Neural cell (in vitro differentiated cells): ENCODE data around the gene CARS2. TPM values are rescaled to one million over a fixed set of nuclear protein-coding genes. Genes with fewer than 3 reads are reported as not detected.

Source experiments
- H2AFZ ChIP-seq: fragments of 200-600, 300-800 bp; sonication (generic), shearing (Covaris generic); 2 replicates; pipeline ENCODE4 v1.6.0; 2014; ENCODE audit warnings: low read depth, mild to moderate bottlenecking, antibody characterized with exemption, low read length, moderate library complexity
- H3F3A ChIP-seq: fragments of 200-600 bp; shearing (Covaris generic); 2 replicates; pipeline ENCODE4 v1.6.1; 2016; ENCODE audit warnings: mild to moderate bottlenecking, moderate library complexity, mixed read lengths, antibody characterized with exemption, low read length; ENCODE audit not compliant: insufficient read depth, poor library complexity, severe bottlenecking
- H3K27ac ChIP-seq: fragments of 200-600, 300-800 bp; sonication (generic), shearing (Covaris generic); 2 replicates; pipeline ENCODE4 v1.5.1; 2014; ENCODE audit warnings: mild to moderate bottlenecking, low read length, moderate library complexity
- H3K27me3 ChIP-seq: fragments of 300-800, 200-600 bp; sonication (generic), shearing (Covaris generic); 2 replicates; pipeline ENCODE4 v1.6.0; 2014; ENCODE audit warnings: mild to moderate bottlenecking, low read depth, low read length, moderate library complexity; ENCODE audit not compliant: insufficient read depth
- H3K36me3 ChIP-seq: fragments of 300-800, 200-600 bp; sonication (generic), shearing (Covaris generic); 2 replicates; pipeline ENCODE4 v1.5.1; 2014; ENCODE audit warnings: mild to moderate bottlenecking, antibody characterized with exemption, low read length, moderate library complexity; ENCODE audit not compliant: insufficient read depth
- H3K4me2 ChIP-seq: fragments of 300-800, 200-600 bp; sonication (generic), shearing (Covaris generic); 2 replicates; pipeline ENCODE4 v1.6.0; 2014; ENCODE audit warnings: mild to moderate bottlenecking, low read length
- H3K4me3 ChIP-seq: fragments of 300-800, 200-600 bp; sonication (generic), shearing (Covaris generic); 2 replicates; pipeline ENCODE4 v1.5.1; 2014; ENCODE audit warnings: mild to moderate bottlenecking, low read length, moderate library complexity
- H3K79me2 ChIP-seq: fragments of 200-600 bp; shearing (Covaris generic); replicated peaks from 2 replicates; pipeline ENCODE4 v1.6.0; 2014; ENCODE audit warnings: mild to moderate bottlenecking, low read length, moderate library complexity; ENCODE audit not compliant: insufficient read depth
- H3K9ac ChIP-seq: fragments of 300-800, 200-600 bp; sonication (generic), shearing (Covaris generic); 2 replicates; pipeline ENCODE4 v1.6.1; 2016; ENCODE audit warnings: mild to moderate bottlenecking, low read length, mixed read lengths
- H3K9me2 ChIP-seq: fragments of 200-600 bp; shearing (Covaris generic); 2 replicates; pipeline ENCODE4 v1.6.1; 2016; ENCODE audit warnings: mild to moderate bottlenecking, low read length, mixed read lengths; ENCODE audit not compliant: insufficient read depth
- H3K9me3 ChIP-seq: fragments of 200-600, 300-800 bp; sonication (generic), shearing (Covaris generic); 2 replicates; pipeline ENCODE4 v1.6.1; 2016; ENCODE audit warnings: mild to moderate bottlenecking, mixed run types, low read length, moderate library complexity, mixed read lengths
- H4K20me1 ChIP-seq: fragments of 200-600 bp; shearing (Covaris generic); 2 replicates; pipeline ENCODE4 v1.6.1; 2016; ENCODE audit warnings: mild to moderate bottlenecking, mixed run types; ENCODE audit not compliant: insufficient read depth
- EP300 ChIP-seq: fragments of 450-650 bp; conservative IDR thresholded peaks from 2 replicates; pipeline ENCODE4 v1.6.1; 2014; ENCODE audit warnings: antibody characterized with exemption, mild to moderate bottlenecking, moderate library complexity; ENCODE audit not compliant: poor library complexity, severe bottlenecking
- EZH2 ChIP-seq: fragments of 200-600, 300-800 bp; shearing (Covaris generic), sonication (generic); IDR thresholded peaks from 2 replicates; pipeline ENCODE4 v1.6.1; 2014; ENCODE audit warnings: antibody characterized with exemption, low read length, borderline replicate concordance, mild to moderate bottlenecking; ENCODE audit not compliant: insufficient read depth, poor library complexity, severe bottlenecking
- MXI1 ChIP-seq: fragments of 450-650 bp; conservative IDR thresholded peaks from 2 replicates; pipeline ENCODE4 v1.6.1; 2014; ENCODE audit warnings: antibody characterized with exemption, mild to moderate bottlenecking; ENCODE audit not compliant: poor library complexity, severe bottlenecking
- POLR2AphosphoS5 ChIP-seq: IDR thresholded peaks from 2 replicates; pipeline ENCODE4 v1.6.1; 2012
- RAD21 ChIP-seq: fragments of 450-650 bp; conservative IDR thresholded peaks from 2 replicates; pipeline ENCODE4 v1.6.1; 2014; ENCODE audit warnings: antibody characterized with exemption, mild to moderate bottlenecking, moderate library complexity
- SMC3 ChIP-seq: fragments of 450-650 bp; conservative IDR thresholded peaks from 2 replicates; pipeline ENCODE4 v1.6.1; 2014; ENCODE audit warnings: antibody characterized with exemption, mild to moderate bottlenecking, moderate library complexity; ENCODE audit not compliant: poor library complexity
- TAF1 ChIP-seq: IDR thresholded peaks from 2 replicates; pipeline ENCODE4 v1.6.1; 2012; ENCODE audit warnings: low read depth
- polyA plus RNA-seq: library from polyadenylated mRNA; depleted of rRNA; stranded (reverse); fragments of >200 nt; gene quantifications from 2 replicates; pipeline ENCODE4 v1.2.3, GENCODE V29; 2014
- TF ChIP-seq, protein P1 (sequence below): IDR thresholded peaks from 2 replicates; pipeline ENCODE4 v1.6.1; 2012; ENCODE audit warnings: borderline replicate concordance
- TF ChIP-seq, protein P2 (sequence below): fragments of 450-650 bp; IDR thresholded peaks from 2 replicates; pipeline ENCODE4 v1.5.1; 2014; ENCODE audit warnings: antibody characterized with exemption, mild to moderate bottlenecking, moderate library complexity; ENCODE audit not compliant: poor library complexity, severe bottlenecking

Gene CARS2
- polyA plus RNA-seq, 1 donor from 2014 or later: 92.2 TPM

DNA sequence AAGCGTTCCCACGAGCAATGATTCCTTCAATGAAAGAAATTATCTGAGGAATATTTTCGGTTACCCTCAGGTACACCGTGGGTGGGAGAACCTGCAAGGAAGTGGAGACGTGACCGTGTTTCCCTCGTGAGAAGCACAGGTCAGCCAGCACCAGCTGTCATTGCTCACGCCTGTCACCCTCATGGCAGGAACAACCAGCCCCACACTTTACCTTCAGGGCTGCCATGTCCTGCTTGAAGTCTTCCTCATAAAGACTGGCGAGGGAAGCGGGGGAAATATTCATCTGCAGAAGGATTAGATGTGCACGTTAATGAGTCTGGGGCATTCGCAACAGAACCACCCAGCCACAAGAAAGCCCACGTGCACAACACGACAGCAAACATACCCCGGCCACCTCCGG, 18.2 kb downstream of the CARS2 start:
- no peak overlapping the region for H3K4me3 ChIP-seq
- no peaks in the 10 kb centered on the region for H3K9me3 ChIP-seq
- H4K20me1 ChIP-seq: no peaks in the 10 kb centered on the region
- no peaks in the 10 kb centered on the region for H3K36me3 ChIP-seq
- TF ChIP-seq SMC3: no peak
- no peak for TF ChIP-seq TAF1
- no peak for TF ChIP-seq EZH2
- no peak for TF ChIP-seq MXI1
- TF ChIP-seq, protein P1, sequence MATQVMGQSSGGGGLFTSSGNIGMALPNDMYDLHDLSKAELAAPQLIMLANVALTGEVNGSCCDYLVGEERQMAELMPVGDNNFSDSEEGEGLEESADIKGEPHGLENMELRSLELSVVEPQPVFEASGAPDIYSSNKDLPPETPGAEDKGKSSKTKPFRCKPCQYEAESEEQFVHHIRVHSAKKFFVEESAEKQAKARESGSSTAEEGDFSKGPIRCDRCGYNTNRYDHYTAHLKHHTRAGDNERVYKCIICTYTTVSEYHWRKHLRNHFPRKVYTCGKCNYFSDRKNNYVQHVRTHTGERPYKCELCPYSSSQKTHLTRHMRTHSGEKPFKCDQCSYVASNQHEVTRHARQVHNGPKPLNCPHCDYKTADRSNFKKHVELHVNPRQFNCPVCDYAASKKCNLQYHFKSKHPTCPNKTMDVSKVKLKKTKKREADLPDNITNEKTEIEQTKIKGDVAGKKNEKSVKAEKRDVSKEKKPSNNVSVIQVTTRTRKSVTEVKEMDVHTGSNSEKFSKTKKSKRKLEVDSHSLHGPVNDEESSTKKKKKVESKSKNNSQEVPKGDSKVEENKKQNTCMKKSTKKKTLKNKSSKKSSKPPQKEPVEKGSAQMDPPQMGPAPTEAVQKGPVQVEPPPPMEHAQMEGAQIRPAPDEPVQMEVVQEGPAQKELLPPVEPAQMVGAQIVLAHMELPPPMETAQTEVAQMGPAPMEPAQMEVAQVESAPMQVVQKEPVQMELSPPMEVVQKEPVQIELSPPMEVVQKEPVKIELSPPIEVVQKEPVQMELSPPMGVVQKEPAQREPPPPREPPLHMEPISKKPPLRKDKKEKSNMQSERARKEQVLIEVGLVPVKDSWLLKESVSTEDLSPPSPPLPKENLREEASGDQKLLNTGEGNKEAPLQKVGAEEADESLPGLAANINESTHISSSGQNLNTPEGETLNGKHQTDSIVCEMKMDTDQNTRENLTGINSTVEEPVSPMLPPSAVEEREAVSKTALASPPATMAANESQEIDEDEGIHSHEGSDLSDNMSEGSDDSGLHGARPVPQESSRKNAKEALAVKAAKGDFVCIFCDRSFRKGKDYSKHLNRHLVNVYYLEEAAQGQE: no peak
- no peak for TF ChIP-seq EP300
- H3F3A ChIP-seq: no peaks in the 10 kb centered on the region
- H3K4me2 ChIP-seq: no peak overlapping the region
- H3K79me2 ChIP-seq: no peaks in the 10 kb centered on the region
- no peak overlapping the region for H2AFZ ChIP-seq
- H3K27ac ChIP-seq: no peak overlapping the region
- no peaks in the 10 kb centered on the region for H3K9me2 ChIP-seq
- H3K9ac ChIP-seq: no peak overlapping the region
- no peaks in the 10 kb centered on the region for H3K27me3 ChIP-seq

DNA sequence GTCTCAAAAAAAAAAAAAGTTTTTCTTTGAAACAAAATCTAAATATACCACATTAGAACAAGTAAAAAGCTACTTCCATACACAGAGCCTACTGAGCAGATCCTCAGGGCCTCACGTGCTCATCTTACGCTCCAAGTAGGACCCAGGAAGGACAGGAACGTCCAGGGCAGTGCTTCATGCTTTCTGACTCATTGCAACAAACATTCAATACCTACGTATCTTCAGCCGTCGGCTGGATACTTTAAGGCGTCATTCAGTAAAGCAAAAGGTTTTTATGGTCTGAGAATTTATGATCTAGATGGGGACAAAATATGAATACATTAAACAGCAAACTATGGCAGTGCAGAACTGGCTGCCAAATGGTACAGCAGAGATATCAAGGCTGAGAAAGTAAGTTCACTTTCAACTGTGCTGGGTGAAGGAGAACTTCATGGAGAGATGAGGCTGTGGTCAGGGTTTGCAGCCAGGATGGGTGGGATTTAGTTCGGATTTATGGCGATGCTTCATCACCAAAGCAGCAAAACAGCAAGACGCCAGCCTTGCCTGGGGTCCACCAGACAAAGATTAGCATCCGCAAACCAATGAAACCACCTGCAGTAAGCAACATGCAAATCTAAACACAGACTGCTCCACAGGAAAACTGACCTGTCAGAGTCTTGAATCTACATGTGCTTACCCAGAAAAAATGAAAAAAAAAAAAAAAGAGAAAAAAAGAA, 20.5 kb downstream of the CARS2 start:
- Histone ChIP-seq H2AFZ (no peak overlapping the region), H3K79me2 (no peaks in the 10 kb centered on the region), H3K9me2 (no peaks in the 10 kb centered on the region), H3K27me3 (no peaks in the 10 kb centered on the region), H3F3A (no peaks in the 10 kb centered on the region), H4K20me1 (no peaks in the 10 kb centered on the region), H3K9me3 (no peaks in the 10 kb centered on the region), H3K4me3 (no peak overlapping the region), H3K27ac (no peak overlapping the region), H3K4me2 (no peak overlapping the region), H3K9ac (no peak overlapping the region), H3K36me3 (peaks cover 5% of the 10 kb centered on the region)
- TF ChIP-seq EZH2 (no peak), SMC3 (no peak), RAD21 (no peak), POLR2AphosphoS5 (no peak), TAF1 (no peak), EP300 (no peak), MXI1 (no peak)
- TF ChIP-seq, protein P2, sequence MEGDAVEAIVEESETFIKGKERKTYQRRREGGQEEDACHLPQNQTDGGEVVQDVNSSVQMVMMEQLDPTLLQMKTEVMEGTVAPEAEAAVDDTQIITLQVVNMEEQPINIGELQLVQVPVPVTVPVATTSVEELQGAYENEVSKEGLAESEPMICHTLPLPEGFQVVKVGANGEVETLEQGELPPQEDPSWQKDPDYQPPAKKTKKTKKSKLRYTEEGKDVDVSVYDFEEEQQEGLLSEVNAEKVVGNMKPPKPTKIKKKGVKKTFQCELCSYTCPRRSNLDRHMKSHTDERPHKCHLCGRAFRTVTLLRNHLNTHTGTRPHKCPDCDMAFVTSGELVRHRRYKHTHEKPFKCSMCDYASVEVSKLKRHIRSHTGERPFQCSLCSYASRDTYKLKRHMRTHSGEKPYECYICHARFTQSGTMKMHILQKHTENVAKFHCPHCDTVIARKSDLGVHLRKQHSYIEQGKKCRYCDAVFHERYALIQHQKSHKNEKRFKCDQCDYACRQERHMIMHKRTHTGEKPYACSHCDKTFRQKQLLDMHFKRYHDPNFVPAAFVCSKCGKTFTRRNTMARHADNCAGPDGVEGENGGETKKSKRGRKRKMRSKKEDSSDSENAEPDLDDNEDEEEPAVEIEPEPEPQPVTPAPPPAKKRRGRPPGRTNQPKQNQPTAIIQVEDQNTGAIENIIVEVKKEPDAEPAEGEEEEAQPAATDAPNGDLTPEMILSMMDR: no peak
- TF ChIP-seq, protein P1: no peak
